ENCODE data around the gene PPP1CA. TPM values are rescaled to one million over a fixed set of nuclear protein-coding genes. Genes with fewer than 3 reads are reported as not detected.

PPP1CA gene
- polyA plus RNA-seq, 1 donor (not counting 4 experiments of a cell fraction or from before 2014, with no cell fraction given): 122 TPM

GRCh38 chr11:67352546-67353316 lies 48.9 kb downstream of the PPP1CA start:
- dilution Hi-C loops (cut with MboI; ENCODE audit: extremely low pct_ligation_motif_present, low sequenced_read_pairs): no loop called here
- Histone ChIP-seq H3K79me2 (ENCODE audit: control insufficient read depth, insufficient read depth, low read length) (peaks cover 8% of the 10 kb centered on the region), H3K4me2 (ENCODE audit: control insufficient read depth, extremely low read depth, insufficient read depth, low read depth, low read length) (peak overlapping the region; percentile 96), H3K27ac (ENCODE audit: control insufficient read depth, insufficient read depth, low read length) (peak overlapping the region; percentile 92), H3K9me3 (ENCODE audit: control insufficient read depth, low read depth, low read length) (no peaks in the 10 kb centered on the region), H3K27me3 (ENCODE audit: control insufficient read depth, extremely low read depth, insufficient read depth, low read length) (no peaks in the 10 kb centered on the region), H2AFZ (ENCODE audit: control insufficient read depth, low read length) (peak overlapping the region; percentile 91), H3K36me3 (ENCODE audit: control insufficient read depth in 2 of 2, extremely low read depth in 1 of 2, insufficient read depth in 2 of 2, low read length in 2 of 2) (peaks cover 0 to 6% of the 10 kb centered on the region in 2 experiments), H3K4me1 (ENCODE audit: control insufficient read depth, extremely low read depth, insufficient read depth, low read length) (peaks cover 52% of the 10 kb centered on the region), H3K9ac (ENCODE audit: control insufficient read depth, extremely low read depth, insufficient read depth, low read length) (peak overlapping the region; percentile 90), H4K20me1 (ENCODE audit: control insufficient read depth, extremely low read depth, insufficient read depth, low read length) (no peaks in the 10 kb centered on the region), H3K9me1 (ENCODE audit: control insufficient read depth, extremely low read depth, insufficient read depth, low read length) (peaks cover 4% of the 10 kb centered on the region), H3K4me3 (ENCODE audit: control insufficient read depth in 2 of 3, extremely low read depth in 1 of 3, insufficient read depth in 2 of 3, low read depth in 1 of 3, low read length in 3 of 3) (peak overlapping the region; percentile 66 to 95 (median 92))
- DNase-seq (ENCODE audit: low read depth, low spot score): no peak
- TF ChIP-seq CTCF (optimal IDR thresholded peaks at IDR 0.05 in 1 of 3, IDR thresholded peaks at IDR 0.05 in 1 of 3, conservative IDR thresholded peaks at IDR 0.05 in 1 of 3; ENCODE audit: extremely low read depth in 1 of 3, insufficient read depth in 2 of 3, low read length in 3 of 3): no peak
- TF ChIP-seq EZH2 (IDR thresholded peaks at IDR 0.05; ENCODE audit: low read length): no peak
- no peak for FAIRE-seq

GRCh38 chr11:67351275-67352005 lies 50.2 kb downstream of the PPP1CA start:
- Histone ChIP-seq H3K79me2 (ENCODE audit: control insufficient read depth, insufficient read depth, low read length) (peaks cover 8% of the 10 kb centered on the region), H3K4me1 (ENCODE audit: control insufficient read depth, extremely low read depth, insufficient read depth, low read length) (peaks cover 46% of the 10 kb centered on the region), H3K4me2 (ENCODE audit: control insufficient read depth, extremely low read depth, insufficient read depth, low read depth, low read length) (peak overlapping the region; percentile 37), H3K27me3 (ENCODE audit: control insufficient read depth, extremely low read depth, insufficient read depth, low read length) (no peaks in the 10 kb centered on the region), H3K27ac (ENCODE audit: control insufficient read depth, insufficient read depth, low read length) (peak overlapping the region; percentile 13), H3K4me3 (ENCODE audit: control insufficient read depth in 2 of 3, extremely low read depth in 1 of 3, insufficient read depth in 2 of 3, low read depth in 1 of 3, low read length in 3 of 3) (no peak overlapping the region), H3K9me1 (ENCODE audit: control insufficient read depth, extremely low read depth, insufficient read depth, low read length) (no peaks in the 10 kb centered on the region), H3K9ac (ENCODE audit: control insufficient read depth, extremely low read depth, insufficient read depth, low read length) (no peak overlapping the region), H3K36me3 (ENCODE audit: control insufficient read depth in 2 of 2, extremely low read depth in 1 of 2, insufficient read depth in 2 of 2, low read length in 2 of 2) (peaks cover 0 to 6% of the 10 kb centered on the region in 2 experiments), H4K20me1 (ENCODE audit: control insufficient read depth, extremely low read depth, insufficient read depth, low read length) (no peaks in the 10 kb centered on the region), H2AFZ (ENCODE audit: control insufficient read depth, low read length) (no peak overlapping the region), H3K9me3 (ENCODE audit: control insufficient read depth, low read depth, low read length) (no peaks in the 10 kb centered on the region)
- FAIRE-seq (peak; percentile 20), DNase-seq (ENCODE audit: low read depth, low spot score) (no peak)
- dilution Hi-C loops (cut with MboI; ENCODE audit: extremely low pct_ligation_motif_present, low sequenced_read_pairs): no loop called here
- TF ChIP-seq EZH2 (IDR thresholded peaks at IDR 0.05; ENCODE audit: low read length) (no peak), CTCF (optimal IDR thresholded peaks at IDR 0.05 in 1 of 3, IDR thresholded peaks at IDR 0.05 in 1 of 3, conservative IDR thresholded peaks at IDR 0.05 in 1 of 3; ENCODE audit: extremely low read depth in 1 of 3, insufficient read depth in 2 of 3, low read length in 3 of 3) (peak; percentile 94 to 98 (median 94))

Measured in keratinocyte (primary cell).